ENCODE data around the gene ZMYND8. TPM values are rescaled to one million over a fixed set of nuclear protein-coding genes. Genes with fewer than 3 reads are reported as not detected.
"Not testable (repeated sequence)": the region's sequence is repeated elsewhere in the genome, so short reads cannot be mapped to it uniquely, and the experiment has no call there.

The ZMYND8 gene
- total RNA-seq, 4 donors from 2014 or later, result 32.2 to 78.9 (median 54.4) TPM

DNA sequence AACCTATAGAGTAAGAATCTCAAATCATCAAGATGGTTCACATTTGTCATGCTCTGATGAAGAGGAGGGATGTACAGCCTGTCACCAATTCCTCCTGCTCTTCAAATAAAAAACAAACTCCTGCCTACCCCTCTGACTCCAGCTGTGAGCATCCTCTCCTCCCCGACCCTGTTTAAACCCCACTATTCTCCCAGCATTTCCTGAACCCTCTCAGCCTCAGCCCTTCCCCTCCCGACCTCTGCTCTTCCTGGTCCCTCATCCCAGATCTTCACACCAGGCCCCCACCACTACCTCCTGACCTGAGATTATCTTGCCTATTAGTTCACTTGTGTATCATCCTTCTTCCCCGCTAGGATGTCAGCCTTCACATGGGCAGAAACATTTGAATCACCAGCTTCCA lies 75.8 kb downstream of the ZMYND8 start:
- no peak overlapping the region for H3K27ac ChIP-seq
- no peaks in the 10 kb centered on the region for H3K9me3 ChIP-seq
- TF ChIP-seq EP300 (IDR thresholded peaks at IDR 0.05), result no peak
- no peak for TF ChIP-seq POLR2AphosphoS5 (IDR thresholded peaks at IDR 0.05)
- no peak for TF ChIP-seq POLR2A (IDR thresholded peaks at IDR 0.05)
- TF ChIP-seq, protein P1, sequence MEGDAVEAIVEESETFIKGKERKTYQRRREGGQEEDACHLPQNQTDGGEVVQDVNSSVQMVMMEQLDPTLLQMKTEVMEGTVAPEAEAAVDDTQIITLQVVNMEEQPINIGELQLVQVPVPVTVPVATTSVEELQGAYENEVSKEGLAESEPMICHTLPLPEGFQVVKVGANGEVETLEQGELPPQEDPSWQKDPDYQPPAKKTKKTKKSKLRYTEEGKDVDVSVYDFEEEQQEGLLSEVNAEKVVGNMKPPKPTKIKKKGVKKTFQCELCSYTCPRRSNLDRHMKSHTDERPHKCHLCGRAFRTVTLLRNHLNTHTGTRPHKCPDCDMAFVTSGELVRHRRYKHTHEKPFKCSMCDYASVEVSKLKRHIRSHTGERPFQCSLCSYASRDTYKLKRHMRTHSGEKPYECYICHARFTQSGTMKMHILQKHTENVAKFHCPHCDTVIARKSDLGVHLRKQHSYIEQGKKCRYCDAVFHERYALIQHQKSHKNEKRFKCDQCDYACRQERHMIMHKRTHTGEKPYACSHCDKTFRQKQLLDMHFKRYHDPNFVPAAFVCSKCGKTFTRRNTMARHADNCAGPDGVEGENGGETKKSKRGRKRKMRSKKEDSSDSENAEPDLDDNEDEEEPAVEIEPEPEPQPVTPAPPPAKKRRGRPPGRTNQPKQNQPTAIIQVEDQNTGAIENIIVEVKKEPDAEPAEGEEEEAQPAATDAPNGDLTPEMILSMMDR (IDR thresholded peaks at IDR 0.05), result no peak
- 80 to 100% methylated on average over 1 to 3 of the region's 3 CpGs for WGBS, 2 donors (ENCODE audit: low coverage in 1 of 2)
- no peaks in the 10 kb centered on the region for H3K27me3 ChIP-seq
- no peak for ATAC-seq
- no peak overlapping the region for H3K4me3 ChIP-seq
- H3K36me3 ChIP-seq, result peaks cover 0 to 88% of the 10 kb centered on the region in 2 donors
- H3K4me1 ChIP-seq, result peaks cover 0 to 29% (median 0%) of the 10 kb centered on the region in 3 donors

DNA sequence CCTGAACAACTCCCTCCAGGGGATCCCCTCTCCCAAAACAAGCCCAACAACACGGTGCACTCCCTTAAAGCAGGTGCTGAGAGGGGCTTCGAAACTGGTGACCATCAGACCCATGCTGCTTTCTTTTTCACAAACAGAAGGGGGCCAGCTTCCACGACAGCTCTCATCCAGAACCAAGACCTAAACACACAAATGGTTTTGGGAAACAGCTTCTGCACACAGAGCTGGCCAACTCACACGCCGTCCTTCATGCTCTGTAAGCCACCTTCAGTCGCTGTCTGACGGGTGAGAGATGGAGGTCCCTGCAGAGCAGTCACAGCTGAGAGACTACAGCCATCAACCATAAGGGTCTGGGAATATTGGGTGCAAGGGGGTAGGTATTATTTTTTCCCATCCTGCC lies 76.3 kb downstream of the ZMYND8 start:
- H3K4me1 ChIP-seq, result peaks cover under 1 to 34% (median 2%) of the 10 kb centered on the region in 3 donors
- WGBS, 2 donors (ENCODE audit: low coverage in 1 of 2), result 75 to 91% methylated on average over 4 to 5 of the region's 7 CpGs
- H3K36me3 ChIP-seq, result peaks cover 0 to 88% of the 10 kb centered on the region in 2 donors
- no peaks in the 10 kb centered on the region for H3K9me3 ChIP-seq
- no peak for TF ChIP-seq POLR2A (IDR thresholded peaks at IDR 0.05)
- no peak for TF ChIP-seq POLR2AphosphoS5 (IDR thresholded peaks at IDR 0.05)
- TF ChIP-seq, protein P1 (IDR thresholded peaks at IDR 0.05), result no peak
- no peak for TF ChIP-seq EP300 (IDR thresholded peaks at IDR 0.05)
- no peak for ATAC-seq
- no peak overlapping the region for H3K4me3 ChIP-seq
- H3K27me3 ChIP-seq, result no peaks in the 10 kb centered on the region
- no peak overlapping the region for H3K27ac ChIP-seq

DNA sequence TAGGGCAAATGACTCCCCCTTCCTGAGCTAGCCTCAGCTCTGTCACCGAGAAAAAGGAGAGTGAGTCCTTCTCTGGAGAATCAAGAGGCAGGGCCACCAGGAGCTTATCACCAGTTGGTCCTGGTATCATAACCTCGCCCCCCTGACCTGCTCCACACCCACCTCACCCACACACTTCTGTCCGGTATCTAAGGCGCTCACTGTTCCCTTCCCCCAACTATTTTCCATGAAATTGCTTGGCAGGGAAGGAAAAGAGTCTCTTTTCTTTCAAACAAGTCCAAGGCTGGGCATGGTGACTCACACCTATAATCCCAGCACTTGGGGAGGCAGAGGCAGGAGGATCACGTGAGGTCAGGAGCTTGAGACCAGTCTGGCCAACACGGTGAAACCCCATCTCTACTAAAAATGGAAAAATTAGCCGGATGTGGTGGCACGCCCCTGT lies 77.6 kb downstream of the ZMYND8 start:
- H3K27me3 ChIP-seq, result no peaks in the 10 kb centered on the region
- no peaks in the 10 kb centered on the region for H3K9me3 ChIP-seq
- peaks cover 12 to 47% (median 13%) of the 10 kb centered on the region in 3 donors for H3K4me1 ChIP-seq
- no peak for ATAC-seq
- peaks cover 0 to 79% of the 10 kb centered on the region in 2 donors for H3K36me3 ChIP-seq
- peak overlapping the region in 3 of 4 donors; percentile 46 to 84 (median 80) for H3K27ac ChIP-seq
- WGBS, 2 donors (ENCODE audit: low coverage in 1 of 2), result 63% methylated on average over 4 of the region's 8 CpGs; no CpG with 5 or more reads in 1 of the 2 donors
- H3K4me3 ChIP-seq, result no peak overlapping the region
- TF ChIP-seq POLR2AphosphoS5 (IDR thresholded peaks at IDR 0.05) (no peak), EP300 (IDR thresholded peaks at IDR 0.05) (no peak), POLR2A (IDR thresholded peaks at IDR 0.05) (no peak)
- TF ChIP-seq, protein P1 (IDR thresholded peaks at IDR 0.05), result no peak

DNA sequence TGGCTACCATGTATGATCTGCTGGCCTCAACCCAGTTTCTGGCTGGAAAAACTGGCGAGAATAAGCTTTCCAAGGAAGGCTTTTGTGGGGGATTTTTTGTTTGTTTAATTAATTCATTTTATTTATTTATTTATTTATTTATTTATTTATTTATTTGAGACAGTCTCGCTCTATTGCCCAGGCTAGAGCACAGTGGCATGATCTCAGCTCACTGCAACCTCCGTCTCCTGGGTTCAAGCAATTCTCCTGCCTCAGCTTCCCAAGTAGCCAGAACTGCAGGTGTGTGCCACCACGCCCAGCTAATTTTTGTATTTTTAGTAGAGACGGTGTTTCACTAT lies 79.0 kb downstream of the ZMYND8 start:
- H3K9me3 ChIP-seq, H3K4me3 ChIP-seq, H3K27me3 ChIP-seq, ATAC-seq: not testable (repeated sequence)
- H3K27ac ChIP-seq, result peak overlapping the region; percentile 5 to 84 (median 63)
- WGBS, 2 donors (ENCODE audit: low coverage in 1 of 2), result 75 to 83% methylated on average over 1 to 5 of the region's 5 CpGs
- H3K4me1 ChIP-seq, result peaks cover 19 to 61% (median 21%) of the 10 kb centered on the region in 3 donors
- H3K36me3 ChIP-seq, result peaks cover 0 to 64% of the 10 kb centered on the region in 2 donors

DNA sequence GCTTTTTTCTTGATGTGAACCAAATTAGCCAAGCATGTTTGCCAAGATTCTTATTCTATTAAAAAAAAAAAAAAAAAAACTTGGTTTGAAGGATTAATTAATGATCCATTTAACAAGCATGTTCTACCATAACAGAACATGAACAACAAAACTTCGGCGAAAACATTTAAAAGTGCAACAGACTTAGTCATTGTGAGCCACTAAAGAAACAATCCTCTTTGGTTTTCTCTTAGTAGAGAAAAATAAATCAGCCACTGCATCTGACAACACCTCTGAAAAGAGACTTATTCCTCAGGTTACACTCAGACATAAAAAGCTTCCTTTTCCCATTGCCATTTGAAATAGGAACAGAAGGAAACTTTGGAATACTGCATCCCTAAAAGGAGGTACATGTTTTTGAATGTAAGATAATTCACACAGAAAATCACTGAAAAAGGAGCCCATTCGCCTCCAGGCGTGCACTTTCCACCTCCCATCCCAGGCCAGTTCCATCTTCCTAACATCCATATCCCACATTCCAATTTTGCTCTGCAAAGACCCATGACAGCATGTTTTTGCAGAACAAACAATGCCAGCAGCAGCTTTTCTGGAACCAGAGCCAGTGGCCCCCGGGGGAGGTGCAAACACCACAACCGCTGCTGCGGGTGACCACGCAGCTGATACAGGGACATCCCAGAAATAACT lies 79.5 kb downstream of the ZMYND8 start:
- no peak for ATAC-seq
- H3K27me3 ChIP-seq, result no peaks in the 10 kb centered on the region
- peaks cover 0 to 59% of the 10 kb centered on the region in 2 donors for H3K36me3 ChIP-seq
- peak; percentile 50 for TF ChIP-seq POLR2AphosphoS5 (IDR thresholded peaks at IDR 0.05)
- TF ChIP-seq, protein P1 (IDR thresholded peaks at IDR 0.05), result no peak
- peak overlapping the region; percentile 5 to 84 (median 43) for H3K27ac ChIP-seq
- peaks cover 19 to 62% (median 21%) of the 10 kb centered on the region in 3 donors for H3K4me1 ChIP-seq
- no peak overlapping the region for H3K4me3 ChIP-seq
- WGBS, 2 donors (ENCODE audit: low coverage in 1 of 2), result 32 to 34% methylated on average over 8 of the region's 8 CpGs
- H3K9me3 ChIP-seq, result no peaks in the 10 kb centered on the region
